ENCODE data around the gene RBM23. TPM values are rescaled to one million over a fixed set of nuclear protein-coding genes. Genes with fewer than 3 reads are reported as not detected.
A peak's percentile ranks its signal among the peaks of the same experiment; 100 is the strongest.

RBM23 gene
- total and polyA plus RNA-seq, 9 of the 15 experiments (the other 6 are each of a cell fraction or from before 2014, with no cell fraction given), result 46.0 to 102 (median 58.5) TPM

DNA sequence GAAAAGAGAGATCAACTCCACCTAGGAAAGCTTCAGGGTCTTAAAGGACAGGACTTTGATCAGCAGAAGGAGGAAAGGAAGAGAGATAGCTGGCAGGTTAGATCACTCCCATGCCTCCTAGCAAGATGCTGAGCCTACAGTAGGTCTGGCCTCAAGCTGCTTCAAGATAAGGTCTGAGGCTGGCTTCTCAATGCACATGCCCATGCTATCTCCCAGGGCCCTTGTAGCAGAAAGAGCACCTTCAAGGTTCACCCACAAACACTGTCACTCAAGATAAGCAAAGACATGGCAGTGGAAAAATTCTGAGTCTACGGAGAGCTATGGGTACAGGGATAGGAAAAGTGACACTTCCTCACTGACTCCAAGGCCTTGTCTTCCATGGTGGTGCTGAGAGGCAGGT is 21.6 kb downstream of the RBM23 start (continued):
- TF ChIP-seq SIN3A (IDR thresholded peaks at IDR 0.05; ENCODE audit: borderline replicate concordance in 2 of 2, control insufficient read depth in 1 of 2, low read depth in 2 of 2, low read length in 2 of 2) (no peak), ZNF444 (CRISPR knock-in tag; IDR thresholded peaks at IDR 0.05) (no peak), FOXM1 (IDR thresholded peaks at IDR 0.05; ENCODE audit: low read depth) (peak; percentile 78; the same call in 1 of the 2 replicates), FOXM1 (CRISPR knock-in tag; IDR thresholded peaks at IDR 0.05; ENCODE audit: low read depth) (no peak), CBX3 (IDR thresholded peaks at IDR 0.05; ENCODE audit: borderline replicate concordance in 1 of 2, low read length in 2 of 2) (peak in 1 of 2 experiments; percentile 66; a peak in 1 of 3 replicates), TCF7 (IDR thresholded peaks at IDR 0.05; ENCODE audit: borderline replicate concordance) (0 out of 2 replicates have a peak, but pooled peaks have one; percentile 30), RAD21 (CRISPR knock-in tag; conservative IDR thresholded peaks at IDR 0.05 in 1 of 2, IDR thresholded peaks at IDR 0.05 in 1 of 2) (no peak), RFX5 (IDR thresholded peaks at IDR 0.05; ENCODE audit: low read depth, low read length) (no peak), JUND (IDR thresholded peaks at IDR 0.05; ENCODE audit: borderline replicate concordance, low read depth, low read length) (peak; percentile 45; the same call in 1 of the 2 replicates), JUND (tag; IDR thresholded peaks at IDR 0.05; ENCODE audit: borderline replicate concordance, low read depth, low read length) (peak; percentile 52; the same call in 1 of the 3 replicates), HNRNPLL (IDR thresholded peaks at IDR 0.05; ENCODE audit: low read depth, low read length, poor library complexity, severe bottlenecking) (no peak), PML (IDR thresholded peaks at IDR 0.05; ENCODE audit: low read length) (peak; percentile 81), POLR2AphosphoS5 (IDR thresholded peaks at IDR 0.05; ENCODE audit: control insufficient read depth, insufficient read depth, low read depth, low read length) (peak; percentile 97), CREM (IDR thresholded peaks at IDR 0.05; ENCODE audit: low read depth) (0 out of 2 replicates have a peak, but pooled peaks have one; percentile 20), TBL1XR1 (IDR thresholded peaks at IDR 0.05; ENCODE audit: low read length in 2 of 2) (peak; percentile 51 to 79; a peak in 2 of 4 replicates), TEAD4 (IDR thresholded peaks at IDR 0.05; ENCODE audit: low read length) (peak; percentile 94), TEAD4 (CRISPR knock-in tag; IDR thresholded peaks at IDR 0.05; ENCODE audit: borderline replicate concordance) (no peak), TRIM24 (IDR thresholded peaks at IDR 0.05) (peak; percentile 93 to 95), ERF (CRISPR knock-in tag; IDR thresholded peaks at IDR 0.05) (no peak), ZNF764 (CRISPR knock-in tag; IDR thresholded peaks at IDR 0.05; ENCODE audit: low read depth) (no peak), MTA3 (IDR thresholded peaks at IDR 0.05; ENCODE audit: borderline replicate concordance) (peak; percentile 71; the same call in 1 of the 2 replicates), ZNF316 (IDR thresholded peaks at IDR 0.05) (peak; percentile 77), MIER1 (IDR thresholded peaks at IDR 0.05; ENCODE audit: low read depth) (0 out of 2 replicates have a peak, but pooled peaks have one; percentile 43)
- TF ChIP-seq, protein P1, sequence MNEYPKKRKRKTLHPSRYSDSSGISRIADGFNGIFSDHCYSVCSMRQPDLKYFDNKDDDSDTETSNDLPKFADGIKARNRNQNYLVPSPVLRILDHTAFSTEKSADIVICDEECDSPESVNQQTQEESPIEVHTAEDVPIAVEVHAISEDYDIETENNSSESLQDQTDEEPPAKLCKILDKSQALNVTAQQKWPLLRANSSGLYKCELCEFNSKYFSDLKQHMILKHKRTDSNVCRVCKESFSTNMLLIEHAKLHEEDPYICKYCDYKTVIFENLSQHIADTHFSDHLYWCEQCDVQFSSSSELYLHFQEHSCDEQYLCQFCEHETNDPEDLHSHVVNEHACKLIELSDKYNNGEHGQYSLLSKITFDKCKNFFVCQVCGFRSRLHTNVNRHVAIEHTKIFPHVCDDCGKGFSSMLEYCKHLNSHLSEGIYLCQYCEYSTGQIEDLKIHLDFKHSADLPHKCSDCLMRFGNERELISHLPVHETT (CRISPR knock-in tag; conservative IDR thresholded peaks at IDR 0.05 in 1 of 2, IDR thresholded peaks at IDR 0.05 in 1 of 2), result peak in 1 of 2 experiments; percentile 57; a peak in 1 of 4 replicates
- TF ChIP-seq, protein P2, sequence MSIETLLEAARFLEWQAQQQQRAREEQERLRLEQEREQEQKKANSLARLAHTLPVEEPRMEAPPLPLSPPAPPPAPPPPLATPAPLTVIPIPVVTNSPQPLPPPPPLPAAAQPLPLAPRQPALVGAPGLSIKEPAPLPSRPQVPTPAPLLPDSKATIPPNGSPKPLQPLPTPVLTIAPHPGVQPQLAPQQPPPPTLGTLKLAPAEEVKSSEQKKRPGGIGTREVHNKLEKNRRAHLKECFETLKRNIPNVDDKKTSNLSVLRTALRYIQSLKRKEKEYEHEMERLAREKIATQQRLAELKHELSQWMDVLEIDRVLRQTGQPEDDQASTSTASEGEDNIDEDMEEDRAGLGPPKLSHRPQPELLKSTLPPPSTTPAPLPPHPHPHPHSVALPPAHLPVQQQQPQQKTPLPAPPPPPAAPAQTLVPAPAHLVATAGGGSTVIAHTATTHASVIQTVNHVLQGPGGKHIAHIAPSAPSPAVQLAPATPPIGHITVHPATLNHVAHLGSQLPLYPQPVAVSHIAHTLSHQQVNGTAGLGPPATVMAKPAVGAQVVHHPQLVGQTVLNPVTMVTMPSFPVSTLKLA (conservative IDR thresholded peaks at IDR 0.05), result peak; percentile 39 to 59; a peak in 1 of 4 replicates
- TF ChIP-seq, protein P3, sequence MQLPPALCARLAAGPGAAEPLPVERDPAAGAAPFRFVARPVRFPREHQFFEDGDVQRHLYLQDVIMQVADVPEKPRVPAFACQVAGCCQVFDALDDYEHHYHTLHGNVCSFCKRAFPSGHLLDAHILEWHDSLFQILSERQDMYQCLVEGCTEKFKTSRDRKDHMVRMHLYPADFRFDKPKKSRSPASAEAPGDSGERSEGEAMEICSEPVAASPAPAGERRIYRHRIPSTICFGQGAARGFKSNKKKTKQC (CRISPR knock-in tag; IDR thresholded peaks at IDR 0.05), result no peak

All from K562 (cell line).